Hepatocyte (in vitro differentiated cells): ENCODE data around the gene HCRT. TPM values are rescaled to one million over a fixed set of nuclear protein-coding genes. Genes with fewer than 3 reads are reported as not detected.
"Not testable (repeated sequence)": the region's sequence is repeated elsewhere in the genome, so short reads cannot be mapped to it uniquely, and the experiment has no call there.

Experiments
- DNase-seq: peaks from one replicate; pipeline ENCODE4 v3.0.0-alpha.2; 2016; ENCODE audit warnings: low spot score
- H2AFZ ChIP-seq: fragments of 200-600 bp; sonication (generic); 2 replicates; pipeline ENCODE4 v1.6.0; 2016; ENCODE audit warnings: antibody characterized with exemption, mild to moderate bottlenecking
- H3K27ac ChIP-seq: fragments of 200-600 bp; sonication (generic); 2 replicates; pipeline ENCODE4 v1.5.1; 2016; ENCODE audit warnings: mild to moderate bottlenecking
- H3K27me3 ChIP-seq: fragments of 200-600 bp; sonication (generic); 2 replicates; pipeline ENCODE4 v1.6.1; 2016
- H3K36me3 ChIP-seq: fragments of 200-600 bp; sonication (generic); replicated peaks from 2 replicates; pipeline ENCODE4 v1.5.1; 2016; ENCODE audit warnings: low read depth; ENCODE audit not compliant: insufficient read depth
- H3K4me1 ChIP-seq: fragments of 200-600 bp; sonication (generic); 2 replicates; pipeline ENCODE4 v1.5.1; 2016; ENCODE audit warnings: mild to moderate bottlenecking, moderate library complexity; ENCODE audit not compliant: insufficient read depth
- H3K4me2 ChIP-seq: fragments of 200-600 bp; sonication (generic); 2 replicates; pipeline ENCODE4 v1.6.0; 2016
- H3K4me3 ChIP-seq: fragments of 200-600 bp; sonication (generic); 2 replicates; pipeline ENCODE4 v1.5.1; 2016; ENCODE audit warnings: mild to moderate bottlenecking
- H3K79me2 ChIP-seq: fragments of 200-600 bp; sonication (generic); 2 replicates; pipeline ENCODE4 v1.6.0; 2017; ENCODE audit warnings: mild to moderate bottlenecking
- H3K9me2 ChIP-seq: fragments of 200-600 bp; sonication (generic); replicated peaks from 2 replicates; pipeline ENCODE4 v1.6.0; 2017; ENCODE audit warnings: mild to moderate bottlenecking; ENCODE audit not compliant: insufficient read depth
- H3K9me3 ChIP-seq: fragments of 200-600 bp; sonication (generic); 2 replicates; pipeline ENCODE4 v1.5.1; 2016; ENCODE audit warnings: low read depth, mild to moderate bottlenecking
- H4K20me1 ChIP-seq: fragments of 200-600 bp; sonication (generic); 2 replicates; pipeline ENCODE4 v1.6.0; 2016; ENCODE audit warnings: mild to moderate bottlenecking; ENCODE audit not compliant: insufficient read depth, poor library complexity, severe bottlenecking
- EZH2 ChIP-seq: fragments of 200-600 bp; sonication (generic); IDR thresholded peaks from 2 replicates; pipeline ENCODE4 v1.6.1; 2016; ENCODE audit warnings: antibody characterized with exemption, mild to moderate bottlenecking, borderline replicate concordance
- EZH2phosphoT487 ChIP-seq: fragments of 200-600 bp; sonication (generic); IDR thresholded peaks from one replicate; pipeline ENCODE4 v1.6.1; 2018; ENCODE audit warnings: antibody characterized with exemption, mild to moderate bottlenecking, low read depth, moderate library complexity; ENCODE audit not compliant: unreplicated experiment, severe bottlenecking
- WGBS: methylation state at CpG from one replicate; pipeline ENCODE4 v1.1.6; 2016; ENCODE audit warnings: low lambda C conversion rate; ENCODE audit errors: missing lambda C conversion rate; 5-methylcytosine and 5-hydroxymethylcytosine counted together
- polyA plus RNA-seq: library from polyadenylated mRNA; unstranded; fragments of >200 nt; fragmentation: Nextera tagmentation; extraction: Ambion mirVana; gene quantifications from 2 replicates; pipeline ENCODE4 v1.2.1, GENCODE V29; 2016
- total RNA-seq: library from RNA; depleted of rRNA; stranded (reverse); fragments of >200 nt; gene quantifications from 2 replicates; pipeline ENCODE4 v1.2.3, GENCODE V29; 2014
- TF ChIP-seq, protein P1 (sequence below): fragments of 200-600 bp; sonication (generic); IDR thresholded peaks from 2 replicates; pipeline ENCODE4 v1.5.1; 2016; ENCODE audit warnings: antibody characterized with exemption, mild to moderate bottlenecking; ENCODE audit not compliant: poor library complexity

The HCRT gene
- total and polyA plus RNA-seq, 2 experiments from 2014 or later = not detected

DNA sequence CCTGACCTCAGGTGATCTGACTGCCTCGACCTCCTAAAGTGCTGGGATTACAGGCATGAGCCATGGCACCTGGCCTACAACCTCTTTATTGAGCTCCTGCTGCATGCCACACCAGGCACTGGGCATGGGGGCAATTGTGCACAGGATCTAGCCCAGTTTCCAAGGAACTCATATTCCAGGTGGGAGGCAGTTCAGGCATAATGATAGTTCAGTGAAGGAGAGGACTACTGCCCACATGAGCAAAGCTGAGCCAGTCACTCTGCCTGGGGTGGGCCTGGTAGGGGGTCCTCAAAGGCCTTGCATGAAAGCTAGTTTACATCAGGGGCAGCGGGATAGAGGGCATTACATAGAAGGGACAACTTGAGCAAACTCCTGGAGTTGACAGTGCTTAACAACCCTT, 2.6 kb upstream of the HCRT start:
- Histone ChIP-seq H3K4me2 (no peak overlapping the region), H3K27ac (no peak overlapping the region)
- WGBS = 86% methylated on average over 2 of the region's 2 CpGs

DNA sequence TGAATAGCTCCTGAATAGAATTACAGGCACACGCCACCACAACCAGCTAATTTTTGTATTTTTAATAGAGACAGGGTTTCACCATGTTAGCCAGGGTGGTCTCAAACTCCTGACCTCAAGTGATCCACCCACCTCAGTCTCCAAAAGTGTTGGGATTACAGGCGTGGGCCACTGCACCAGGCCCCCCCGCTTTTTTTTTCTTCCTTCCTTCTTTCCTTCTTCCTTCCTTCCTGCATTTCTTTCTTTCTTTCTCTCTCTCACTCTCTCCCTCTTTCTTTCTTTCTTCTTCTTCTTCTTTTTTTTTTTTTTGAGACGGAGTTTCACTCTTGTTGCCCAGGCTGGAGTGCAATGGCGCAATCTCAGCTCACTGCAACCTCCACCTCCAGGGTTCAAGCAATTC, 939 bp upstream of the HCRT start:
- not testable (repeated sequence) for H3K36me3 ChIP-seq, H3K79me2 ChIP-seq, DNase-seq, H3K9me2 ChIP-seq, H3K27ac ChIP-seq, H3K9me3 ChIP-seq, H3K4me2 ChIP-seq, H3K4me3 ChIP-seq, H4K20me1 ChIP-seq, H2AFZ ChIP-seq
- H3K4me1 ChIP-seq = peaks cover 12% of the 10 kb centered on the region
- peaks cover 31% of the 10 kb centered on the region for H3K27me3 ChIP-seq
- WGBS = 93% methylated on average over 5 of the region's 5 CpGs

More for the DNA sequence above, 2.6 kb upstream of the HCRT start:
- Histone ChIP-seq H3K36me3 (no peaks in the 10 kb centered on the region), H2AFZ (no peak overlapping the region), H3K9me3 (no peaks in the 10 kb centered on the region), H3K4me1 (peaks cover 11% of the 10 kb centered on the region), H4K20me1 (no peaks in the 10 kb centered on the region), H3K4me3 (no peak overlapping the region), H3K27me3 (peaks cover 15% of the 10 kb centered on the region), H3K9me2 (no peaks in the 10 kb centered on the region), H3K79me2 (no peaks in the 10 kb centered on the region)
- no peak for DNase-seq
- TF ChIP-seq, protein P1, sequence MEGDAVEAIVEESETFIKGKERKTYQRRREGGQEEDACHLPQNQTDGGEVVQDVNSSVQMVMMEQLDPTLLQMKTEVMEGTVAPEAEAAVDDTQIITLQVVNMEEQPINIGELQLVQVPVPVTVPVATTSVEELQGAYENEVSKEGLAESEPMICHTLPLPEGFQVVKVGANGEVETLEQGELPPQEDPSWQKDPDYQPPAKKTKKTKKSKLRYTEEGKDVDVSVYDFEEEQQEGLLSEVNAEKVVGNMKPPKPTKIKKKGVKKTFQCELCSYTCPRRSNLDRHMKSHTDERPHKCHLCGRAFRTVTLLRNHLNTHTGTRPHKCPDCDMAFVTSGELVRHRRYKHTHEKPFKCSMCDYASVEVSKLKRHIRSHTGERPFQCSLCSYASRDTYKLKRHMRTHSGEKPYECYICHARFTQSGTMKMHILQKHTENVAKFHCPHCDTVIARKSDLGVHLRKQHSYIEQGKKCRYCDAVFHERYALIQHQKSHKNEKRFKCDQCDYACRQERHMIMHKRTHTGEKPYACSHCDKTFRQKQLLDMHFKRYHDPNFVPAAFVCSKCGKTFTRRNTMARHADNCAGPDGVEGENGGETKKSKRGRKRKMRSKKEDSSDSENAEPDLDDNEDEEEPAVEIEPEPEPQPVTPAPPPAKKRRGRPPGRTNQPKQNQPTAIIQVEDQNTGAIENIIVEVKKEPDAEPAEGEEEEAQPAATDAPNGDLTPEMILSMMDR = no peak
- TF ChIP-seq EZH2 (no peak), EZH2phosphoT487 (no peak)

DNA sequence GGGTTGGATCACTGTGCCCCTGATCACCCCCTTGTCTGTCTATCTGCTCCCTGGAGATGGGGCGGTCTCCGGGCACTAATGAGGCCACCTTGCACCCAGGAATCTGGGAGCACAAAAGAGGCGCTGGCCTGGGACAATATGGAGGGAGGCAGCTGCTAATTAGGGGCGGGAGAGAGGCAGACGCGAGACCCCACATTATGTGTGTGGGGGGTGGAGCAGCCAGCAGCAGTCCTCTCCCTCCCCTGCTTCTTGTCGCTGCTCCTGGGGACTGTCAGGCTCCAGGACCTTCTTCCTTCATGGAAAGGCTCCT, 324 bp upstream of the HCRT start:
- no peak overlapping the region for H3K4me3 ChIP-seq

DNA sequence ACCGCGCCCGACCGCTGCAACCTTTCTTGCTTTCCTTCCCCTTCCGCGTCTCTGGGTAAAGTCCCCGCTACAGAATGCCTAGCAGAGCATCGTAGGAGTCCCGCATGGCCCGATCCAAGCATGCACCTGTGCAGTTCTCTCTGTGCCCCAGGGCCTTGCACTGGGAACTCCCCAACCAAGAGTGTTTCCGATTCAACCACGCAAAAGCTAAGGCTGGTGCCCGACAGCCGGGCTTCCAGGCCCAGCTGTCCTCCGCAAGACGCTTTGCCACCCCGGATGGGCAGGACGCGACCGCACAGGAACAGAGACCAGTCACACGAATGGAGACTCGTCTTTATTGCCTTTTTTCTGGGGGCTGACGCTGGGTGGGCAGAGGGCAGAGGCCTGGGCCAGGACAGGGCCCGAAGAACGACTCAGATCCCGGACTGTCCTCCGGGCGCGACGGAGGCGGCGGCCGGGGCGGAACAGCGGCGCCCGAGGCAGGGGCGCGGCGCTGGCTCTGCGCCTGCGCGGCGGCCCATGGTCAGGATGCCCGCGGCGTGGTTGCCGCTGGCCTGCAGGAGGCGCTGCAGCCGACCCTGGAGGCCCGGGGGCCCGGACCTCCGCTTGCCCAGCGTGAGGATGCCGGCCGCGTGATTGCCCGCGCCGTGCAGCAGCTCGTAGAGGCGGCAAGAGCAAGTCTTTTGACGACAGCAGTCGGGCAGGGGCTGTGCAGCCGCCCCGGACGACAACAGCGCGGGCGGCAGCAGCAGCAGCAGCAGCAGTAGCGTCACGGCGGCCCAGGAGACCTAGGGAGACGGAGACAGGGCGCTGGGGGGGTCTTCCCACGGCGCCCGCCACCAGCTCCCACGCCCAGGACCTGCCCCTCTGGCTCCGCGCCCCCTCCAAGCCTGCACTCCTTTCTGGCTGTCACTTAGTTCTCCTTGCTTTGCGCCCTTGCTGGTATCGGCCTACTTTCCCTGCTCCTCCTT, 1.2 kb downstream of the HCRT start:
- 9% methylated on average over 72 of the region's 83 CpGs for WGBS
- Histone ChIP-seq H3K9me3 (no peaks in the 10 kb centered on the region), H3K9me2 (no peaks in the 10 kb centered on the region), H3K79me2 (no peaks in the 10 kb centered on the region), H3K27me3 (peaks cover 52% of the 10 kb centered on the region), H3K27ac (peak overlapping the region; percentile 87), H4K20me1 (no peaks in the 10 kb centered on the region), H3K36me3 (no peaks in the 10 kb centered on the region), H3K4me3 (peak overlapping the region; percentile 67), H3K4me1 (peaks cover 17% of the 10 kb centered on the region), H3K4me2 (peak overlapping the region; percentile 95), H2AFZ (peak overlapping the region; percentile 96)
- DNase-seq = peak; percentile 91
- TF ChIP-seq EZH2phosphoT487 = no peak
- TF ChIP-seq, protein P1 = peak; percentile 70
- no peak for TF ChIP-seq EZH2

More for the DNA sequence above, 324 bp upstream of the HCRT start:
- H3K36me3 ChIP-seq = no peaks in the 10 kb centered on the region
- peaks cover 37% of the 10 kb centered on the region for H3K27me3 ChIP-seq
- H3K9me2 ChIP-seq = no peaks in the 10 kb centered on the region
- TF ChIP-seq EZH2phosphoT487 (no peak), EZH2 (no peak)
- TF ChIP-seq, protein P1 = no peak
- no peaks in the 10 kb centered on the region for H3K9me3 ChIP-seq
- H3K79me2 ChIP-seq = no peaks in the 10 kb centered on the region
- DNase-seq = no peak
- H4K20me1 ChIP-seq = no peaks in the 10 kb centered on the region
- H3K27ac ChIP-seq = no peak overlapping the region
- 72% methylated on average over 7 of the region's 7 CpGs for WGBS
- H3K4me1 ChIP-seq = peaks cover 17% of the 10 kb centered on the region
- H3K4me2 ChIP-seq = no peak overlapping the region
- no peak overlapping the region for H2AFZ ChIP-seq
